ENCODE results near the gene MUC2. TPM values are rescaled to one million over a fixed set of nuclear protein-coding genes. Genes with fewer than 3 reads are reported as not detected.

MUC2 gene
- total RNA-seq, 2 experiments from 2014 or later = not detected

- ChIA-PET POLR2A (no interaction called here), CTCF (ENCODE audit: unreplicated experiment) (no interaction called here)
- H2AFZ ChIP-seq (ENCODE audit: low read length) = no peak overlapping the region
- H3K79me2 ChIP-seq (ENCODE audit: insufficient read depth, low read depth, low read length) = no peaks in the 10 kb centered on the region
- BruUV-seq (replicated peaks) = no TSS peak
- no peaks in the 10 kb centered on the region for H3K36me3 ChIP-seq (ENCODE audit: insufficient read depth, low read length)
- no peak for DNase-seq (ENCODE audit: low spot score)
- no peaks in the 10 kb centered on the region for H3K9me2 ChIP-seq (ENCODE audit: insufficient read depth, low read length)
- H3K4me3 ChIP-seq (ENCODE audit: low read depth, low read length, poor library complexity, severe bottlenecking) = no peak overlapping the region
- TF ChIP-seq EZH2phosphoT487 (IDR thresholded peaks at IDR 0.05; ENCODE audit: borderline replicate concordance, low read depth, low read length) (no peak), CTCF (conservative IDR thresholded peaks at IDR 0.05; ENCODE audit: low read length) (no peak)
- no peak overlapping the region for H3K4me2 ChIP-seq (ENCODE audit: low read length)
- H3K9me3 ChIP-seq (ENCODE audit: low read length) = no peaks in the 10 kb centered on the region
- intact Hi-C loops (cut with micrococcal nuclease; ENCODE audit: unreplicated experiment) = no loop called here
- H3K27ac ChIP-seq (ENCODE audit: low read depth, low read length, poor library complexity, severe bottlenecking) = no peak overlapping the region
- no peaks in the 10 kb centered on the region for H3K4me1 ChIP-seq (ENCODE audit: insufficient read depth, low read length, poor library complexity, severe bottlenecking)
- no peaks in the 10 kb centered on the region for H4K20me1 ChIP-seq (ENCODE audit: insufficient read depth, low read length)
Measured at GRCh38 chr11:1089738-1090599, 15.3 kb downstream of the MUC2 start.

- no peak for DNase-seq (ENCODE audit: low spot score)
- Histone ChIP-seq H3K4me2 (ENCODE audit: low read length) (no peak overlapping the region), H3K9me2 (ENCODE audit: insufficient read depth, low read length) (no peaks in the 10 kb centered on the region), H3K4me3 (ENCODE audit: low read depth, low read length, poor library complexity, severe bottlenecking) (no peak overlapping the region), H2AFZ (ENCODE audit: low read length) (no peak overlapping the region), H3K9me3 (ENCODE audit: low read length) (0 out of 2 replicates have a peak, but pooled peaks cover 6% of the 10 kb centered on the region), H3K27ac (ENCODE audit: low read depth, low read length, poor library complexity, severe bottlenecking) (no peak overlapping the region), H3K4me1 (ENCODE audit: insufficient read depth, low read length, poor library complexity, severe bottlenecking) (no peaks in the 10 kb centered on the region), H3K79me2 (ENCODE audit: insufficient read depth, low read depth, low read length) (no peaks in the 10 kb centered on the region), H4K20me1 (ENCODE audit: insufficient read depth, low read length) (no peaks in the 10 kb centered on the region), H3K36me3 (ENCODE audit: insufficient read depth, low read length) (no peaks in the 10 kb centered on the region)
- intact Hi-C loops (cut with micrococcal nuclease; ENCODE audit: unreplicated experiment) = no loop called here
- ChIA-PET CTCF (ENCODE audit: unreplicated experiment) (no interaction called here), POLR2A (no interaction called here)
- no peak for TF ChIP-seq EZH2phosphoT487 (IDR thresholded peaks at IDR 0.05; ENCODE audit: borderline replicate concordance, low read depth, low read length)
- no peak for TF ChIP-seq CTCF (conservative IDR thresholded peaks at IDR 0.05; ENCODE audit: low read length)
- BruUV-seq (replicated peaks) = no TSS peak
Measured at GRCh38 chr11:1090600-1091331, 16.1 kb downstream of the MUC2 start.
